Body of pancreas (tissue), 4 donors: ENCODE results near the gene HPSE2.

Source experiments
- POLR2A ChIP-seq, 3 donors: fragments of 450-650 bp; IDR thresholded peaks; one replicate each; pipeline ENCODE4 v1.6.1; 2016; ENCODE audit warnings: antibody characterized with exemption in 3 of 3, mild to moderate bottlenecking in 2 of 3
- TF ChIP-seq, protein P1 (sequence below), 7 experiments: fragments of 450-650 bp in 4 of 7; fragments of 200-600 bp in 3 of 7; sonication (generic) in 3 of 7; IDR thresholded peaks; one replicate each; pipeline ENCODE4 v1.5.1; 2016 to 2019; ENCODE audit warnings: antibody characterized with exemption in 7 of 7

DNA sequence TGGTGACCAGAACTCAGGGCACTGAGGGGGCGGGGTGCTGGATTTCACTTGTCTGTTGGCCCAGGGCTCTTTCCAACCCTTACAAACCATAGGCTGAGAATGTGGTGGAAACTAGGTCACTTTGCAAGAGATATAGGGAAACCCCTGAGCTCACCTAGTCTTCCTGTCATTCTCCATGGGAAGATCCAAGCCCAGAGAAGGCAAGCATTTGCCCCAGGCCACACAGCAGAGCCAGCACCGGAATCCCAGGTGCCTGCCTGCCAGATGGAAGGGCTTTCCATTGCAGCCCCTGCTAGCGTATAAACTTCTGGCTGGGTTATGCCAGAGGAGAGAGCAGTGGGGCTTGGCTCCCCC lies 821.1 kb downstream of the HPSE2 start:
- TF ChIP-seq, protein P1, sequence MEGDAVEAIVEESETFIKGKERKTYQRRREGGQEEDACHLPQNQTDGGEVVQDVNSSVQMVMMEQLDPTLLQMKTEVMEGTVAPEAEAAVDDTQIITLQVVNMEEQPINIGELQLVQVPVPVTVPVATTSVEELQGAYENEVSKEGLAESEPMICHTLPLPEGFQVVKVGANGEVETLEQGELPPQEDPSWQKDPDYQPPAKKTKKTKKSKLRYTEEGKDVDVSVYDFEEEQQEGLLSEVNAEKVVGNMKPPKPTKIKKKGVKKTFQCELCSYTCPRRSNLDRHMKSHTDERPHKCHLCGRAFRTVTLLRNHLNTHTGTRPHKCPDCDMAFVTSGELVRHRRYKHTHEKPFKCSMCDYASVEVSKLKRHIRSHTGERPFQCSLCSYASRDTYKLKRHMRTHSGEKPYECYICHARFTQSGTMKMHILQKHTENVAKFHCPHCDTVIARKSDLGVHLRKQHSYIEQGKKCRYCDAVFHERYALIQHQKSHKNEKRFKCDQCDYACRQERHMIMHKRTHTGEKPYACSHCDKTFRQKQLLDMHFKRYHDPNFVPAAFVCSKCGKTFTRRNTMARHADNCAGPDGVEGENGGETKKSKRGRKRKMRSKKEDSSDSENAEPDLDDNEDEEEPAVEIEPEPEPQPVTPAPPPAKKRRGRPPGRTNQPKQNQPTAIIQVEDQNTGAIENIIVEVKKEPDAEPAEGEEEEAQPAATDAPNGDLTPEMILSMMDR (IDR thresholded peaks at IDR 0.05): no peak
- no peak for TF ChIP-seq POLR2A (IDR thresholded peaks at IDR 0.05)
